ENCODE measurements around the gene SPINK8.

DNA sequence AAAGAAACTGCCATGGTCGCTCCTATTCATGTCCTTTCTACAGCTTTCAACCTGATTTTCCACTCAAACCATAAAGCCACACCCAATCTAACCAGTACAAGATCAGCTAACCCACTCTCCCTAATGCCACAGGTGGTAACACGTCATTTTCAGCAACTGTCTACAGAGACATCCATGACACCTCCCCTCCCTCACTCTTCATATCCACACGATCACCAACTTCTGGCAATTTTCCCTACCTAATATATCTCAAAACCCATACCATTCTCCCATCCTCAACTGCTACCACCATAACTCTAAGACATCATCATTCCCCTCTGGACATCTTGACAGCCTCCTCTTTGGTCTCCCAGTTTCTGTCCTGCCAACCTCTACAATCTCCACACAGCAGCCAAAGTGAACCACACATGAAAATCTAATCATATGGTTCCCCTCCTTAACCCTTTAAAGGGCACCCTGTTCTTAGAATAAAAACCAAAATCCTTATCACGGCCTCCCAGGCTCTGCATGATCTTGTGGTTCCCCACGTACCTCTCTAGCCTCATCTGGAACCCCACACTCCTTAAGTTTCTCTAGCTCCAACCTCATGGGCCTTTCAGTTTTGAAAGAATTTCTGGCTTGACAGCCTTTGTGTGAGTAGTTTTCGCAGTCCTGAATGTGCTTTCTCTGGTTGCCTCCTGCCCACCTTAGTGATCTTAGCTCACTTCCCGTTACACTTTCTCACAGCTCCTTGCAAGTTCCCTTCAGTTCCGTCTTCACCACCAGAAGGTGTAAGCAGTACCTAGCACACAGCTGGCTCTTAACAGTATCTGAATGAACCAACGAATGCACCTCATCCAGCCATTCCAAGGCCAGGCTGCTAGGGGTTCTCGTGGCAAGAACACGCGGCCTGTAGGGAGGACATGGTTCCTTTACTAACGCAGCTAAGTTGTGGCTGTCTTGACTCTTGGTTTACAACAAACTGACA, 33.4 kb downstream of the SPINK8 start:
- TF ChIP-seq, protein P1, sequence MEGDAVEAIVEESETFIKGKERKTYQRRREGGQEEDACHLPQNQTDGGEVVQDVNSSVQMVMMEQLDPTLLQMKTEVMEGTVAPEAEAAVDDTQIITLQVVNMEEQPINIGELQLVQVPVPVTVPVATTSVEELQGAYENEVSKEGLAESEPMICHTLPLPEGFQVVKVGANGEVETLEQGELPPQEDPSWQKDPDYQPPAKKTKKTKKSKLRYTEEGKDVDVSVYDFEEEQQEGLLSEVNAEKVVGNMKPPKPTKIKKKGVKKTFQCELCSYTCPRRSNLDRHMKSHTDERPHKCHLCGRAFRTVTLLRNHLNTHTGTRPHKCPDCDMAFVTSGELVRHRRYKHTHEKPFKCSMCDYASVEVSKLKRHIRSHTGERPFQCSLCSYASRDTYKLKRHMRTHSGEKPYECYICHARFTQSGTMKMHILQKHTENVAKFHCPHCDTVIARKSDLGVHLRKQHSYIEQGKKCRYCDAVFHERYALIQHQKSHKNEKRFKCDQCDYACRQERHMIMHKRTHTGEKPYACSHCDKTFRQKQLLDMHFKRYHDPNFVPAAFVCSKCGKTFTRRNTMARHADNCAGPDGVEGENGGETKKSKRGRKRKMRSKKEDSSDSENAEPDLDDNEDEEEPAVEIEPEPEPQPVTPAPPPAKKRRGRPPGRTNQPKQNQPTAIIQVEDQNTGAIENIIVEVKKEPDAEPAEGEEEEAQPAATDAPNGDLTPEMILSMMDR (IDR thresholded peaks at IDR 0.05), result no peak
- TF ChIP-seq EZH2phosphoT487 (IDR thresholded peaks at IDR 0.05), result no peak
